OCI-LY3 (cell line): Measurements from ENCODE around the gene TUBGCP4.

Source experiments
- H2AFZ ChIP-seq: fragments of 200-600, 300-600 bp; shearing (Covaris generic); 2 replicates; pipeline ENCODE4 v1.6.0; 2014; ENCODE audit warnings: antibody characterized with exemption, low read depth, low read length
- H3K27ac ChIP-seq: fragments of 200-600, 300-600 bp; sonication (generic); 2 replicates; pipeline ENCODE4 v1.5.1; 2014; ENCODE audit warnings: mild to moderate bottlenecking, low read length, moderate library complexity, mixed read lengths
- H3K27me3 ChIP-seq: fragments of 200-600, 300-600 bp; sonication (generic); 2 replicates; pipeline ENCODE4 v1.6.1; 2014; ENCODE audit warnings: low read depth, low read length, mixed read lengths
- H3K36me3 ChIP-seq: fragments of 200-600, 300-600 bp; sonication (generic); replicated peaks from 2 replicates; pipeline ENCODE3; 2014; ENCODE audit warnings: low read depth, low read length, mixed read lengths
- H3K4me1 ChIP-seq: fragments of 300-600, 200-600 bp; sonication (generic); 2 replicates; pipeline ENCODE4 v1.6.1; 2014; ENCODE audit warnings: low read length, mixed read lengths
- H3K4me2 ChIP-seq: fragments of 200-600, 300-600 bp; sonication (generic); 2 replicates; pipeline ENCODE4 v1.6.1; 2014; ENCODE audit warnings: low read length, mixed read lengths
- H3K4me3 ChIP-seq: fragments of 300-600, 200-600 bp; sonication (generic); 2 replicates; pipeline ENCODE4 v1.5.1; 2014; ENCODE audit warnings: antibody characterized with exemption, mild to moderate bottlenecking, low read length, moderate library complexity
- H3K79me2 ChIP-seq: fragments of 300-600, 200-600 bp; shearing (Covaris generic); 2 replicates; pipeline ENCODE4 v1.6.1; 2014; ENCODE audit warnings: mild to moderate bottlenecking, low read length, mixed read lengths
- H3K9ac ChIP-seq: fragments of 300-600, 200-600 bp; shearing (Covaris generic); 2 replicates; pipeline ENCODE4 v1.6.0; 2014; ENCODE audit warnings: mild to moderate bottlenecking, low read length, moderate library complexity
- H3K9me3 ChIP-seq: fragments of 200-600, 300-600 bp; shearing (Covaris generic); 2 replicates; pipeline ENCODE4 v1.6.1; 2014; ENCODE audit warnings: low read length, mixed read lengths; ENCODE audit not compliant: insufficient read depth
- H4K20me1 ChIP-seq: fragments of 200-600, 300-600 bp; sonication (generic); 2 replicates; pipeline ENCODE4 v1.6.1; 2016; ENCODE audit warnings: low read length, mixed read lengths; ENCODE audit not compliant: insufficient read depth
- EZH2phosphoT487 ChIP-seq: fragments of 200-600 bp; shearing (Covaris generic); IDR thresholded peaks from 2 replicates; pipeline ENCODE4 v1.6.1; 2018; ENCODE audit warnings: antibody characterized with exemption, mixed run types, low read depth
- TF ChIP-seq, protein P1 (sequence below): fragments of 200-600, 300-600 bp; sonication (generic); IDR thresholded peaks from 2 replicates; pipeline ENCODE4 v1.5.1; 2014; ENCODE audit warnings: antibody characterized with exemption, low read length, low read depth

Gene TUBGCP4

DNA sequence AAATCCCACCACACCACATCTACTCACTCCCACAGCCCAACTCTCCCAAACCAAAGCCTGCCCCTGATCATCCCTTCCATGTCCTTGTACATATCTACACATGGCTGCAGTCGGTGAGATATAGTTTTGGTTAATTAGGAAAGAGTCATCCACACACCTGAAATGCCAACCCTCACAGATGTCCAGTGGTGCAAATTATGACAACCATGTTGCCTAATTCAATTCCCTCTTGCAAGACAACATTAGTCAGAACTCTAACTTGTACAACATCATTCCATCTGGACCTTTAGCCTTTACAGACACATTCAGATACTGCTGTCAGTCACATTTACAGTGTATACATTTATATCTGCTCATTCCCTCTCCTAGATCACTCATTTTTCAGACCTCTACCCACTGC, 41.2 kb downstream of the TUBGCP4 start:
- no peak overlapping the region for H2AFZ ChIP-seq
- no peaks in the 10 kb centered on the region for H4K20me1 ChIP-seq
- H3K36me3 ChIP-seq = peaks cover 72% of the 10 kb centered on the region
- TF ChIP-seq, protein P1, sequence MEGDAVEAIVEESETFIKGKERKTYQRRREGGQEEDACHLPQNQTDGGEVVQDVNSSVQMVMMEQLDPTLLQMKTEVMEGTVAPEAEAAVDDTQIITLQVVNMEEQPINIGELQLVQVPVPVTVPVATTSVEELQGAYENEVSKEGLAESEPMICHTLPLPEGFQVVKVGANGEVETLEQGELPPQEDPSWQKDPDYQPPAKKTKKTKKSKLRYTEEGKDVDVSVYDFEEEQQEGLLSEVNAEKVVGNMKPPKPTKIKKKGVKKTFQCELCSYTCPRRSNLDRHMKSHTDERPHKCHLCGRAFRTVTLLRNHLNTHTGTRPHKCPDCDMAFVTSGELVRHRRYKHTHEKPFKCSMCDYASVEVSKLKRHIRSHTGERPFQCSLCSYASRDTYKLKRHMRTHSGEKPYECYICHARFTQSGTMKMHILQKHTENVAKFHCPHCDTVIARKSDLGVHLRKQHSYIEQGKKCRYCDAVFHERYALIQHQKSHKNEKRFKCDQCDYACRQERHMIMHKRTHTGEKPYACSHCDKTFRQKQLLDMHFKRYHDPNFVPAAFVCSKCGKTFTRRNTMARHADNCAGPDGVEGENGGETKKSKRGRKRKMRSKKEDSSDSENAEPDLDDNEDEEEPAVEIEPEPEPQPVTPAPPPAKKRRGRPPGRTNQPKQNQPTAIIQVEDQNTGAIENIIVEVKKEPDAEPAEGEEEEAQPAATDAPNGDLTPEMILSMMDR = no peak
- no peak for TF ChIP-seq EZH2phosphoT487
- no peaks in the 10 kb centered on the region for H3K79me2 ChIP-seq
- H3K9ac ChIP-seq = no peak overlapping the region
- H3K4me1 ChIP-seq = no peaks in the 10 kb centered on the region
- no peak overlapping the region for H3K27ac ChIP-seq
- H3K9me3 ChIP-seq = no peaks in the 10 kb centered on the region
- no peak overlapping the region for H3K4me2 ChIP-seq
- H3K27me3 ChIP-seq = no peaks in the 10 kb centered on the region
- no peak overlapping the region for H3K4me3 ChIP-seq

- Histone ChIP-seq H2AFZ (no peak overlapping the region), H3K79me2 (no peaks in the 10 kb centered on the region), H3K9me3 (no peaks in the 10 kb centered on the region), H3K27me3 (no peaks in the 10 kb centered on the region), H3K27ac (no peak overlapping the region), H3K4me2 (no peak overlapping the region), H4K20me1 (no peaks in the 10 kb centered on the region), H3K36me3 (peaks cover 60% of the 10 kb centered on the region), H3K4me1 (no peaks in the 10 kb centered on the region), H3K9ac (no peak overlapping the region), H3K4me3 (no peak overlapping the region)
- TF ChIP-seq, protein P1 = no peak
- TF ChIP-seq EZH2phosphoT487 = no peak
Observed at GRCh38 chr15:43414196-43414595, 43.3 kb downstream of the TUBGCP4 start.

GRCh38 chr15:43420435-43420834, 49.5 kb downstream of the TUBGCP4 start:
- peaks cover 49% of the 10 kb centered on the region for H3K36me3 ChIP-seq
- no peak overlapping the region for H3K4me2 ChIP-seq
- no peak overlapping the region for H3K27ac ChIP-seq
- no peak overlapping the region for H3K9ac ChIP-seq
- no peaks in the 10 kb centered on the region for H3K79me2 ChIP-seq
- no peaks in the 10 kb centered on the region for H4K20me1 ChIP-seq
- no peaks in the 10 kb centered on the region for H3K4me1 ChIP-seq
- no peak overlapping the region for H2AFZ ChIP-seq
- H3K4me3 ChIP-seq = no peak overlapping the region
- TF ChIP-seq EZH2phosphoT487 = no peak
- TF ChIP-seq, protein P1 = no peak
- H3K27me3 ChIP-seq = no peaks in the 10 kb centered on the region
- no peaks in the 10 kb centered on the region for H3K9me3 ChIP-seq

- Histone ChIP-seq H3K27me3 (no peaks in the 10 kb centered on the region), H3K79me2 (no peaks in the 10 kb centered on the region), H3K9me3 (no peaks in the 10 kb centered on the region), H4K20me1 (no peaks in the 10 kb centered on the region), H3K4me3 (no peak overlapping the region), H3K4me2 (no peak overlapping the region), H2AFZ (no peak overlapping the region), H3K4me1 (no peaks in the 10 kb centered on the region), H3K27ac (no peak overlapping the region), H3K36me3 (peaks cover 44% of the 10 kb centered on the region), H3K9ac (no peak overlapping the region)
- TF ChIP-seq, protein P1 = no peak
- no peak for TF ChIP-seq EZH2phosphoT487
Observed at GRCh38 chr15:43420876-43421275, 50.0 kb downstream of the TUBGCP4 start.
